HepG2 (cell line): ENCODE measurements around the gene BBS1. TPM values are rescaled to one million over a fixed set of nuclear protein-coding genes. Genes with fewer than 3 reads are reported as not detected.

ENCODE experiments used
- ARHGAP35 ChIP-seq: sonication (generic); formaldehyde crosslinking; IDR thresholded peaks from 2 replicates; pipeline ENCODE4 v1.9.0; 2022; ENCODE audit warnings: mild to moderate bottlenecking, inconsistent platforms, moderate library complexity, missing genetic modification reagents, borderline replicate concordance
- ELF3 ChIP-seq: IDR thresholded peaks from 2 replicates; pipeline ENCODE4 v1.6.1; 2016; ENCODE audit warnings: missing genetic modification reagents, missing compliant biosample characterization
- HES4 ChIP-seq: sonication (generic); formaldehyde crosslinking; IDR thresholded peaks from 2 replicates; pipeline ENCODE4 v1.9.0; 2021; ENCODE audit warnings: mild to moderate bottlenecking, missing genetic modification reagents, borderline replicate concordance
- KMT2A ChIP-seq: sonication (generic); formaldehyde crosslinking; IDR thresholded peaks from 2 replicates; pipeline ENCODE4 v1.4.0; 2020; ENCODE audit warnings: missing genetic modification reagents
- MIER2 ChIP-seq: IDR thresholded peaks from 2 replicates; pipeline ENCODE4 v1.6.1; 2016; ENCODE audit warnings: missing biosample characterization, missing genetic modification reagents
- NCOA2 ChIP-seq: sonication (generic); formaldehyde crosslinking; IDR thresholded peaks from 2 replicates; pipeline ENCODE4 v1.8.0; 2022; ENCODE audit warnings: inconsistent platforms
- NFYC ChIP-seq: IDR thresholded peaks from 2 replicates; pipeline ENCODE4 v1.6.1; 2016; ENCODE audit warnings: missing genetic modification reagents, missing compliant biosample characterization
- RBFOX2 ChIP-seq: fragments of 200-400 bp; formaldehyde crosslinking; IDR thresholded peaks from 2 replicates; pipeline ENCODE4 v1.6.1; 2017; ENCODE audit warnings: low read depth, mild to moderate bottlenecking, low read length
- SP2 ChIP-seq: sonication (generic); formaldehyde crosslinking; IDR thresholded peaks from 2 replicates; pipeline ENCODE4 v1.5.1; 2020; ENCODE audit warnings: mild to moderate bottlenecking, missing genetic modification reagents
- SP4 ChIP-seq: sonication (generic); formaldehyde crosslinking; IDR thresholded peaks from 2 replicates; pipeline ENCODE4 v1.8.1; 2023; ENCODE audit warnings: mild to moderate bottlenecking, missing genetic modification reagents
- SUZ12 ChIP-seq: fragments of 150-350 bp; IDR thresholded peaks from 2 replicates; pipeline ENCODE4 v1.6.1; 2014; ENCODE audit warnings: low read depth, low read length
- ZFYVE20 ChIP-seq: sonication (generic); formaldehyde crosslinking; IDR thresholded peaks from 2 replicates; pipeline ENCODE4 v1.8.0; 2023; ENCODE audit warnings: low read depth, mild to moderate bottlenecking, moderate library complexity, missing genetic modification reagents, borderline replicate concordance
- ZMYM3 ChIP-seq: sonication (generic); formaldehyde crosslinking; IDR thresholded peaks from 2 replicates; pipeline ENCODE4 v1.5.1; 2020; ENCODE audit warnings: mild to moderate bottlenecking, missing genetic modification reagents
- ZNF761 ChIP-seq: sonication (generic); formaldehyde crosslinking; conservative IDR thresholded peaks from 2 replicates; pipeline ENCODE4 v1.4.0; 2020; ENCODE audit warnings: mild to moderate bottlenecking, missing genetic modification reagents
- ZNF839 ChIP-seq: sonication (generic); formaldehyde crosslinking; IDR thresholded peaks from 2 replicates; pipeline ENCODE4 v1.4.0; 2020; ENCODE audit warnings: missing genetic modification reagents, mild to moderate bottlenecking, borderline replicate concordance
- polyA plus RNA-seq, 8 experiments: library from polyadenylated mRNA; depleted of rRNA in 3 of 8; stranded (reverse) in 7 of 8; unstranded in 1 of 8; fragments of >200 nt; fragmentation: Illumina TruSeq in 4 of 8; extraction: Trizol in 4 of 8; gene quantifications; 2 replicates each; pipeline versions ENCODE4 v1.2.1 to v1.2.3, GENCODE V29; 2011 to 2016; ENCODE audit warnings: low read depth in 4 of 8, missing spikeins in 1 of 8, mixed read lengths in 1 of 8; ENCODE audit not compliant: insufficient read depth in 1 of 8
- total RNA-seq, 5 experiments: library from RNA; depleted of rRNA; stranded (reverse); fragments of >200 nt; fragmentation: Illumina TruSeq; extraction: Trizol; gene quantifications; 2 replicates each; pipeline ENCODE4 v1.2.3, GENCODE V29; 2016; ENCODE audit warnings: low read depth in 1 of 5
- TF ChIP-seq, protein P1 (sequence below), 2 experiments: sonication (generic) in 1 of 2; formaldehyde crosslinking in 1 of 2; IDR thresholded peaks; 2 replicates each; pipeline versions ENCODE4 v1.4.0 to v1.6.1; 2018 to 2020; ENCODE audit warnings: missing genetic modification reagents in 2 of 2, borderline replicate concordance in 1 of 2, low read depth in 1 of 2, mild to moderate bottlenecking in 1 of 2, missing biosample characterization in 1 of 2
- TF ChIP-seq, protein P2 (sequence below): sonication (generic); formaldehyde crosslinking; IDR thresholded peaks from 2 replicates; pipeline ENCODE4 v1.5.1; 2020; ENCODE audit warnings: mild to moderate bottlenecking, missing genetic modification reagents, moderate library complexity
- TF ChIP-seq, protein P3 (sequence below): sonication (generic); formaldehyde crosslinking; conservative IDR thresholded peaks from 2 replicates; pipeline ENCODE4 v1.8.0; 2022; ENCODE audit warnings: low read depth, missing genetic modification reagents
- TF ChIP-seq, protein P4 (sequence below): sonication (generic); formaldehyde crosslinking; IDR thresholded peaks from 2 replicates; pipeline ENCODE4 v1.4.0; 2020; ENCODE audit warnings: mild to moderate bottlenecking, missing genetic modification reagents
- TF ChIP-seq, protein P5 (sequence below): sonication (generic); formaldehyde crosslinking; IDR thresholded peaks from 2 replicates; pipeline ENCODE4 v1.5.1; 2020; ENCODE audit warnings: missing genetic modification reagents, mild to moderate bottlenecking, borderline replicate concordance

The BBS1 gene
- total and polyA plus RNA-seq, 2 of the 13 experiments (the other 11 are each of a cell fraction or from before 2014, with no cell fraction given), result 11.7 to 14.1 TPM

DNA sequence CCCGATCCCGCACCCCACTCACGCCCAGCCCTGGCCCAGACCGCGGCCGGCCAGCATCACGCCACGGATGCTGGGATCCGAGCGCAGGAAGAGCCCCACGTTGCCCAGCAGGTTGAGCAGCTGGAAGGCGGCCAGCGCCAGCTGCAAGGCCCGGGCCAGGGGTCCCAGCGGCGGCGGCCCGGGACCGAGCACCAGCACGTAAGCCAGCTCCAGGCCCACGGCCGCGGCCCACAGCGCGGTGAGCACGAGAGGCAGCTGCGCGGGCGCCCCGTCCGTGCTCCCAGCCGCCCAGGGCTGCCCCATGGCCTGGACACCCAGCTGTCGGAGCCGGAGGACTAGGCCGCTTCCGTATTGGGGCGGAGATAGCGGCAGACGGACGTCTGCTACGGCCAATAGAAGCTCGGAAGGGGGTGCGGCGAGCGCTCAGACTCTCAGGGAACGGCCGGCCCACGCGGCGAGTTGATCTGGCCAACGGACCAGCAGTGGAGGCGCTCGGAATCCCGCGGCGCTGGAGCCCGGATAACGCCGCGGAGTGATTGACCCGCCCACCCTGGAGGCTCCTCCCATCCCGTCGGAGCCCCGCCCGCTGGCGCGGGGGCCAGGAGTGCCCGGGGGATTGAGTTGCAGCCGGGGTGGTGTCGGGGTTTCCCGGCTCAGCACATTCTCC, 35.4 kb downstream of the BBS1 start, which contains the start of gene ZDHHC24 (continued):
- TF ChIP-seq, protein P1, sequence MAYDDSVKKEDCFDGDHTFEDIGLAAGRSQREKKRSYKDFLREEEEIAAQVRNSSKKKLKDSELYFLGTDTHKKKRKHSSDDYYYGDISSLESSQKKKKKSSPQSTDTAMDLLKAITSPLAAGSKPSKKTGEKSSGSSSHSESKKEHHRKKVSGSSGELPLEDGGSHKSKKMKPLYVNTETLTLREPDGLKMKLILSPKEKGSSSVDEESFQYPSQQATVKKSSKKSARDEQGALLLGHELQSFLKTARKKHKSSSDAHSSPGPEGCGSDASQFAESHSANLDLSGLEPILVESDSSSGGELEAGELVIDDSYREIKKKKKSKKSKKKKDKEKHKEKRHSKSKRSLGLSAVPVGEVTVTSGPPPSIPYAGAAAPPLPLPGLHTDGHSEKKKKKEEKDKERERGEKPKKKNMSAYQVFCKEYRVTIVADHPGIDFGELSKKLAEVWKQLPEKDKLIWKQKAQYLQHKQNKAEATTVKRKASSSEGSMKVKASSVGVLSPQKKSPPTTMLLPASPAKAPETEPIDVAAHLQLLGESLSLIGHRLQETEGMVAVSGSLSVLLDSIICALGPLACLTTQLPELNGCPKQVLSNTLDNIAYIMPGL (CRISPR knock-in tag; IDR thresholded peaks at IDR 0.05; ENCODE audit: borderline replicate concordance in 1 of 2, low read depth in 1 of 2), result peak; percentile 65 to 76; a peak in 3 of 4 replicates
- TF ChIP-seq MIER2 (CRISPR knock-in tag) (no peak), ZMYM3 (CRISPR knock-in tag) (no peak), RBFOX2 (peak; percentile 90), ZNF839 (CRISPR knock-in tag) (no peak; the same call in 1 of the 2 replicates), NCOA2 (0 out of 2 replicates have a peak, but pooled peaks have one; percentile 29), SP2 (CRISPR knock-in tag) (peak; percentile 97), ZNF761 (0 out of 2 replicates have a peak, but pooled peaks have one; percentile 60), ELF3 (CRISPR knock-in tag) (0 out of 2 replicates have a peak, but pooled peaks have one; percentile 45), SP4 (CRISPR knock-in tag) (peak; percentile 98), HES4 (CRISPR knock-in tag) (peak; percentile 35; the same call in 1 of the 2 replicates), ZFYVE20 (CRISPR knock-in tag) (no peak), SUZ12 (no peak), KMT2A (CRISPR knock-in tag) (peak; percentile 3; the same call in 1 of the 2 replicates), ARHGAP35 (CRISPR knock-in tag) (0 out of 2 replicates have a peak, but pooled peaks have one; percentile 17), NFYC (CRISPR knock-in tag) (peak; percentile 92)
- TF ChIP-seq, protein P2, sequence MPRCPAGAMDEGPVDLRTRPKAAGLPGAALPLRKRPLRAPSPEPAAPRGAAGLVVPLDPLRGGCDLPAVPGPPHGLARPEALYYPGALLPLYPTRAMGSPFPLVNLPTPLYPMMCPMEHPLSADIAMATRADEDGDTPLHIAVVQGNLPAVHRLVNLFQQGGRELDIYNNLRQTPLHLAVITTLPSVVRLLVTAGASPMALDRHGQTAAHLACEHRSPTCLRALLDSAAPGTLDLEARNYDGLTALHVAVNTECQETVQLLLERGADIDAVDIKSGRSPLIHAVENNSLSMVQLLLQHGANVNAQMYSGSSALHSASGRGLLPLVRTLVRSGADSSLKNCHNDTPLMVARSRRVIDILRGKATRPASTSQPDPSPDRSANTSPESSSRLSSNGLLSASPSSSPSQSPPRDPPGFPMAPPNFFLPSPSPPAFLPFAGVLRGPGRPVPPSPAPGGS (CRISPR knock-in tag), result peak; percentile 49; the same call in 1 of the 2 replicates
- TF ChIP-seq, protein P3, sequence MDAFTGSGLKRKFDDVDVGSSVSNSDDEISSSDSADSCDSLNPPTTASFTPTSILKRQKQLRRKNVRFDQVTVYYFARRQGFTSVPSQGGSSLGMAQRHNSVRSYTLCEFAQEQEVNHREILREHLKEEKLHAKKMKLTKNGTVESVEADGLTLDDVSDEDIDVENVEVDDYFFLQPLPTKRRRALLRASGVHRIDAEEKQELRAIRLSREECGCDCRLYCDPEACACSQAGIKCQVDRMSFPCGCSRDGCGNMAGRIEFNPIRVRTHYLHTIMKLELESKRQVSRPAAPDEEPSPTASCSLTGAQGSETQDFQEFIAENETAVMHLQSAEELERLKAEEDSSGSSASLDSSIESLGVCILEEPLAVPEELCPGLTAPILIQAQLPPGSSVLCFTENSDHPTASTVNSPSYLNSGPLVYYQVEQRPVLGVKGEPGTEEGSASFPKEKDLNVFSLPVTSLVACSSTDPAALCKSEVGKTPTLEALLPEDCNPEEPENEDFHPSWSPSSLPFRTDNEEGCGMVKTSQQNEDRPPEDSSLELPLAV (CRISPR knock-in tag), result no peak
- TF ChIP-seq, protein P4, sequence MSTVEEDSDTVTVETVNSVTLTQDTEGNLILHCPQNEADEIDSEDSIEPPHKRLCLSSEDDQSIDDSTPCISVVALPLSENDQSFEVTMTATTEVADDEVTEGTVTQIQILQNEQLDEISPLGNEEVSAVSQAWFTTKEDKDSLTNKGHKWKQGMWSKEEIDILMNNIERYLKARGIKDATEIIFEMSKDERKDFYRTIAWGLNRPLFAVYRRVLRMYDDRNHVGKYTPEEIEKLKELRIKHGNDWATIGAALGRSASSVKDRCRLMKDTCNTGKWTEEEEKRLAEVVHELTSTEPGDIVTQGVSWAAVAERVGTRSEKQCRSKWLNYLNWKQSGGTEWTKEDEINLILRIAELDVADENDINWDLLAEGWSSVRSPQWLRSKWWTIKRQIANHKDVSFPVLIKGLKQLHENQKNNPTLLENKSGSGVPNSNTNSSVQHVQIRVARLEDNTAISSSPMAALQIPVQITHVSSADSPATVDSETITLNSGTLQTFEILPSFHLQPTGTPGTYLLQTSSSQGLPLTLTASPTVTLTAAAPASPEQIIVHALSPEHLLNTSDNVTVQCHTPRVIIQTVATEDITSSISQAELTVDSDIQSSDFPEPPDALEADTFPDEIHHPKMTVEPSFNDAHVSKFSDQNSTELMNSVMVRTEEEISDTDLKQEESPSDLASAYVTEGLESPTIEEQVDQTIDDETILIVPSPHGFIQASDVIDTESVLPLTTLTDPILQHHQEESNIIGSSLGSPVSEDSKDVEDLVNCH (CRISPR knock-in tag), result no peak
- TF ChIP-seq, protein P5, sequence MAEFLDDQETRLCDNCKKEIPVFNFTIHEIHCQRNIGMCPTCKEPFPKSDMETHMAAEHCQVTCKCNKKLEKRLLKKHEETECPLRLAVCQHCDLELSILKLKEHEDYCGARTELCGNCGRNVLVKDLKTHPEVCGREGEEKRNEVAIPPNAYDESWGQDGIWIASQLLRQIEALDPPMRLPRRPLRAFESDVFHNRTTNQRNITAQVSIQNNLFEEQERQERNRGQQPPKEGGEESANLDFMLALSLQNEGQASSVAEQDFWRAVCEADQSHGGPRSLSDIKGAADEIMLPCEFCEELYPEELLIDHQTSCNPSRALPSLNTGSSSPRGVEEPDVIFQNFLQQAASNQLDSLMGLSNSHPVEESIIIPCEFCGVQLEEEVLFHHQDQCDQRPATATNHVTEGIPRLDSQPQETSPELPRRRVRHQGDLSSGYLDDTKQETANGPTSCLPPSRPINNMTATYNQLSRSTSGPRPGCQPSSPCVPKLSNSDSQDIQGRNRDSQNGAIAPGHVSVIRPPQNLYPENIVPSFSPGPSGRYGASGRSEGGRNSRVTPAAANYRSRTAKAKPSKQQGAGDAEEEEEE (CRISPR knock-in tag), result no peak
